AG10803 (cell line): Measurements from ENCODE around the gene DUSP14.

Experiments used
- DNase-seq: peaks from one replicate; pipeline ENCODE4 v3.0.0; 2010; ENCODE audit warnings: low read depth
- H3K4me3 ChIP-seq: 2 replicates; pipeline ENCODE4 v1.5.1; 2011; ENCODE audit warnings: mild to moderate bottlenecking, low read length, control low read depth
- CTCF ChIP-seq: conservative IDR thresholded peaks from 2 replicates; pipeline ENCODE4 v1.5.1; 2011; ENCODE audit warnings: mild to moderate bottlenecking, low read length, control low read depth, inconsistent platforms

DUSP14 gene

DNA sequence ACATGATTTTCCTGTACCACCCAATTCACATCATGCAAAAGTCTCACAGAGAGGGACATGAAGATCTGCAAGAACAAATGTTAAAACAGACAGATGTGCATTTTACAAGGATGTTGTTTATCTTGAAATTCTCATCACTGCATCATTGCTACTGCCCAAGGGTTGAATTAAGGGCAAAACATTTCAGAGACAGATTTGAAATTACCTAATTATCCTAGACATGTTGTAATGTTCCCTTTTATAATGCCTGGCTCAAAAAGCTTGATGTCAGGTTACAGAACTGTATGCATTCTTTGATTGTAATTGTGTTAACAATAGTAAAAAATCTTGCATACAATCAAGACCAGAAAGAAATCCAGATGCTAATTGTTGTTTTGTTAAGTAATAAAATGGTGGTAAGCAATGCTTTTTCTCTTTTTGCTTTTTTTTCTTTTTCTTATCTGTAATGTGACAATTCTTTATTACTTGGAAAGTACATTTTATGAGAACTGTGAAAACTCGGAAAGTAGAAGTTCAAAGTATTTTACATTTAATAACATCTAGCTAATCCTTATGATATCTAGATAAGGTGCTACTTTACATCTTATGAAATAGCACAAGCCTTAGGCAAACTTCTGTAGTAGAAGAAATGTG is 3.6 kb upstream of the DUSP14 start:
- H3K4me3 ChIP-seq = no peak overlapping the region
- peak; percentile 32 for DNase-seq
- no peak for TF ChIP-seq CTCF

DNA sequence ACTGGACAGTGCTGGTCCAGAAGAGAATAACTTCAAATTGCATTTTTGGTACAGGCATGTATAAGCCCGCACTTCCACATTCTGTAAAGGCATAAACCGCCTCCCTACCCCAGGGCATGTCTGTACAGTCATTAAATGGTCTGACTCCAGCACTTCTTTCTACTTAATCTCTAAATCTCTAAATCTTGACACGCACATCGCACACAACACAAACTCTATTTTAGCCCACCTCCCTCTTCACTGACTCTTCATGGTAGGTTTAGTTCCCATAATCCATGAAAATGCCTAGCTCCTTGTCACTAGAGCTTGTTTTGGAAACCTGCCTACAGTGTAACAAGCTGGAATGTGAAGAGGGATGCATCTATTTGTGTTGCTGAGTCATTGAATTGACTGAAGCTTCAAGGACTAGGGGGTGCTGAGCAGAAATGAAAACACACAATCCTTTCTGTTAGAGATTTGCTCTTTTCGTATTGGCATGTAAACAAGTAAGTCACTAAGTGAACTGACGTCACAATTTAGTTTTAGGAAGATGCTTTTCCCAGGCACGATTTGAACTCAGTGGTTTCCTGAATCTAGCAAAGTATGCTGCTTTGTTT is 1.6 kb upstream of the DUSP14 start:
- peak overlapping the region; percentile 87 for H3K4me3 ChIP-seq
- DNase-seq = peak; percentile 98
- no peak for TF ChIP-seq CTCF

- TF ChIP-seq CTCF = no peak
- H3K4me3 ChIP-seq = peak overlapping the region; percentile 87
- DNase-seq = peak; percentile 95
These were observed 989 bp upstream of the DUSP14 start for GRCh38 chr17:37488607-37489196.

GRCh38 chr17:37490022-37490587 is 414 bp downstream of the DUSP14 start:
- peak; percentile 56 for DNase-seq
- peak overlapping the region; percentile 65 for H3K4me3 ChIP-seq
- no peak for TF ChIP-seq CTCF

DNA sequence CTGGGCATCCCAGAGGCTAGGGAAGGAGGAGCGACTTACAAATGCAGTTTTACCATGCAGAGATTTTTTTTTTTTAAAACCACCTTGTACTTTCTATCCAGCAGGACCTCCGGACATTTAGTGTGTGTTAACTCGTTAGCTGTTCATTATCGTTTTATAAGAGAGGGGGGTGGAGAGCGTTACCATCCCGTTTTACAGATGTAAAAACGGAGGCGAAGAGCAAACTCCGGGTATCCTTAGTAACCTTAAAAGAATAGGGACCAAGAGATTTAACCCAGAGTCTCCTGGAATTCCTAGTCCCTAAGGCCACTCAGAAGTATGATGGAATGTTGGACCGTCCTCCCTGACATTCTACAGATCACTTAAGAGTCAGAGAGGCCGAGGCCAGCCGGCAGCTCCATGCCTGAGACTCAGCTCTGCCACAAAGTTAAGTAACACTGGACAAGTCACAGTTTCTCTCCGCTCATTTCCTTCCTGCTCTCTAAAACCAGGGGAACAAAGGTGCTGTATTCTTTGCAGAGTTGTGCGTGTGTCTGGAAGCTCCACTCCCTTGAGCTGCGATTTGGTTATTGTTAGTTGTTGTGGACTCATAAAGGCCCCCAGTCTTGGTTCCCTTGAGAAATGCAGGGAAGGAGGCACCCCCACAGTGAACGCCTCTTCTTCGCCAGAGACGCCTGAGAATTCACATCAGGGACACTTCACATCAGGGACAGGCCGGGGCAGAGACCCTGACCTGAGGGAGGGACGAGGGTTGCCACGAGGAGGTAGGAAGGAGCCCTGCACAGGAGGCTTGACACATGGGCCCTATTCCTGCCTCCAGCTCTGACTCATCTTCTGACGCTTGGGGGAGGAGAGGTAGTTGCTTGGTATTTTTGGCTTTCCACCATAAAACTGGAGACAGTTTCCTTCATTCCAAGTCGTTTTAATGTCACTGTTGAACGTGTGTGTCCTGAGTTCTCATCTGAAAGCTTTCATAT is 1.2 kb downstream of the DUSP14 start:
- peak overlapping the region; percentile 65 for H3K4me3 ChIP-seq
- DNase-seq = peak; percentile 90
- no peak; the same call in 1 of the 2 replicates for TF ChIP-seq CTCF

DNA sequence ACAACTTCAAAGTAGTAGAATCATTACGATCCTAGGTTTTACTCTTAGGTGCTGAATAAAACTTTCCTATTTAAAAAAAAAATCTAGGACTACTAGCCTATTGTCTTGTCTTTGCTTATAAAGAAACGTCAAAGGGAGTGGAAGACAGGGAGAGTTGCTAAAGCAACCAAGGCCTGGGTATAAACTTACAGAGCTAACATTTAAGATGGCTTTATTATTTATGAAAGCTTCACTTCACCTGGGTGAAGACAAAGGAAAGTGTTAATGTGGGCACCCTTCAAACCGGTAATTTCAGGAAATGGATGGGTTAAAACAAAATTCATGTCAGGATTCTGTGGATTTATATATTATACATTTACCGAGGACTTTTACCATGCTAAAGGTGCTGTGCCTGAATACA is 2.5 kb downstream of the DUSP14 start:
- DNase-seq = no peak
- no peak for TF ChIP-seq CTCF
- H3K4me3 ChIP-seq = peak overlapping the region; percentile 65
